Peyer's patch (tissue), 4 donors: ENCODE results near the gene BRD2. TPM values are rescaled to one million over a fixed set of nuclear protein-coding genes. Genes with fewer than 3 reads are reported as not detected.
A peak's percentile ranks its signal among the peaks of the same experiment; 100 is the strongest.

Experiments used
- DNase-seq, 3 donors: peaks; one replicate each; pipeline ENCODE4 v3.0.0-alpha.2; 2017 to 2019
- H3K27ac ChIP-seq, 4 donors: fragments of 200-600 bp; sonication (generic); one replicate each; pipeline ENCODE4 v1.5.1; 2016 to 2019
- H3K27me3 ChIP-seq, 2 donors: fragments of 200-600 bp; sonication (generic); one replicate each; pipeline ENCODE4 v1.5.1; 2019
- H3K36me3 ChIP-seq, 3 donors: fragments of 200-600 bp; sonication (generic); one replicate each; pipeline ENCODE4 v1.5.1; 2016 to 2019
- H3K4me1 ChIP-seq, 4 donors: fragments of 200-600 bp; sonication (generic); one replicate each; pipeline ENCODE4 v1.5.1; 2016 to 2019
- H3K4me3 ChIP-seq, 4 donors: fragments of 200-600 bp; sonication (generic); 1 replicate in 3 of 4; 2 replicates in 1 of 4; pipeline ENCODE4 v1.5.1; 2016 to 2019; ENCODE audit warnings: mild to moderate bottlenecking in 1 of 4
- H3K9me3 ChIP-seq, 4 donors: fragments of 200-600 bp; sonication (generic); one replicate each; pipeline ENCODE4 v1.5.1; 2016 to 2019; ENCODE audit warnings: mild to moderate bottlenecking in 1 of 4
- CTCF ChIP-seq, 6 experiments: fragments of 450-650 bp in 4 of 6; fragments of 200-600 bp in 2 of 6; sonication (generic) in 1 of 6; IDR thresholded peaks; one replicate each; pipeline ENCODE4 v1.5.1; 2017 to 2019; ENCODE audit warnings: antibody characterized with exemption in 6 of 6, mild to moderate bottlenecking in 3 of 6, moderate library complexity in 1 of 6
- POLR2A ChIP-seq, 2 donors: fragments of 450-650 bp; IDR thresholded peaks; one replicate each; pipeline ENCODE4 v1.5.1; 2017; ENCODE audit warnings: antibody characterized with exemption in 2 of 2, mild to moderate bottlenecking in 2 of 2, moderate library complexity in 2 of 2
- total RNA-seq, 4 donors: library from RNA; depleted of rRNA; stranded (reverse); fragments of >200 nt; gene quantifications; one replicate each; pipeline ENCODE4 v1.1.0, GENCODE V29; 2016

BRD2 gene
- total RNA-seq, 4 donors from 2014 or later: 146 to 525 (median 205) TPM

GRCh38 chr6:33000055-33000454, 31.7 kb downstream of the BRD2 start:
- peak in 1 of 3 donors; percentile 41 for DNase-seq
- Histone ChIP-seq H3K36me3 (no peaks in the 10 kb centered on the region), H3K27me3 (no peaks in the 10 kb centered on the region), H3K9me3 (no peaks in the 10 kb centered on the region), H3K4me1 (no peaks in the 10 kb centered on the region), H3K27ac (no peak overlapping the region), H3K4me3 (no peak overlapping the region)
- no peak for TF ChIP-seq POLR2A (IDR thresholded peaks at IDR 0.05)
- peak in 4 of 6 experiments; percentile 11 to 67 (median 16) for TF ChIP-seq CTCF (IDR thresholded peaks at IDR 0.05)

- Histone ChIP-seq H3K9me3 (no peaks in the 10 kb centered on the region), H3K4me3 (no peak overlapping the region), H3K27ac (no peak overlapping the region), H3K27me3 (no peaks in the 10 kb centered on the region), H3K36me3 (no peaks in the 10 kb centered on the region), H3K4me1 (no peaks in the 10 kb centered on the region)
- no peak for TF ChIP-seq POLR2A (IDR thresholded peaks at IDR 0.05)
- no peak for TF ChIP-seq CTCF (IDR thresholded peaks at IDR 0.05)
- no peak for DNase-seq
Observed at GRCh38 chr6:33001685-33002084, 33.3 kb downstream of the BRD2 start.

GRCh38 chr6:33004940-33005339, 36.5 kb downstream of the BRD2 start:
- TF ChIP-seq POLR2A (IDR thresholded peaks at IDR 0.05): no peak
- TF ChIP-seq CTCF (IDR thresholded peaks at IDR 0.05): no peak
- no peak for DNase-seq
- H3K36me3 ChIP-seq: no peaks in the 10 kb centered on the region
- no peaks in the 10 kb centered on the region for H3K27me3 ChIP-seq
- H3K9me3 ChIP-seq: no peaks in the 10 kb centered on the region
- H3K4me1 ChIP-seq: peaks cover 0 to 3% (median 0%) of the 10 kb centered on the region in 4 donors
- H3K27ac ChIP-seq: no peak overlapping the region
- H3K4me3 ChIP-seq: no peak overlapping the region

- no peak for DNase-seq
- no peaks in the 10 kb centered on the region for H3K9me3 ChIP-seq
- H3K4me1 ChIP-seq: peaks cover 0 to 3% (median 0%) of the 10 kb centered on the region in 4 donors
- no peaks in the 10 kb centered on the region for H3K27me3 ChIP-seq
- TF ChIP-seq CTCF (IDR thresholded peaks at IDR 0.05): no peak
- TF ChIP-seq POLR2A (IDR thresholded peaks at IDR 0.05): no peak
- H3K27ac ChIP-seq: peak overlapping the region in 1 of 4 donors; percentile 94
- H3K36me3 ChIP-seq: no peaks in the 10 kb centered on the region
- no peak overlapping the region for H3K4me3 ChIP-seq
Observed at GRCh38 chr6:33007831-33008400, 39.5 kb downstream of the BRD2 start.

GRCh38 chr6:33008944-33009861, 40.8 kb downstream of the BRD2 start, which contains the start of gene HLA-DOA:
Gene HLA-DOA, minus strand, starts transcription at chr6:33009591.
- Histone ChIP-seq H3K27ac (peak within 1 kb of the TSS in 2 of 4 donors; percentile 83 to 94), H3K4me3 (peak within 1 kb of the TSS; percentile 19 to 56 (median 38)), H3K36me3 (no peaks in the 10 kb centered on the region), H3K4me1 (peaks cover 0 to 3% (median 0%) of the 10 kb centered on the region in 4 donors), H3K9me3 (no peaks in the 10 kb centered on the region), H3K27me3 (no peaks in the 10 kb centered on the region)
- DNase-seq: peak in 2 of 3 donors; percentile 82 to 87
- peak in 2 of 6 experiments; percentile 6 to 21 for TF ChIP-seq CTCF (IDR thresholded peaks at IDR 0.05)
- no peak for TF ChIP-seq POLR2A (IDR thresholded peaks at IDR 0.05)
